ENCODE measurements around the gene RAET1E. TPM values are rescaled to one million over a fixed set of nuclear protein-coding genes. Genes with fewer than 3 reads are reported as not detected.

Gene RAET1E
- total and polyA plus RNA-seq, 2 experiments from 2014 or later = not detected

GRCh38 chr6:149888659-149889058 is 9.3 kb downstream of the RAET1E start (continued):
- no peak for TF ChIP-seq ZNF462 (CRISPR knock-in tag; IDR thresholded peaks at IDR 0.05)

GRCh38 chr6:149888093-149888492 is 9.8 kb downstream of the RAET1E start:
- H3K27me3 Mint-ChIP-seq (ENCODE audit: insufficient read depth, low read depth, poor library complexity) = peaks cover 6% of the 10 kb centered on the region
- H3F3A ChIP-seq (replicated peaks; ENCODE audit: low read depth) = no peaks in the 10 kb centered on the region; the same call in 1 of the 2 replicates
- ATAC-seq (no peak), DNase-seq (ENCODE audit: low spot score) (no peak)
- H3K4me3 Mint-ChIP-seq = no peak overlapping the region
- H3K27me3 ChIP-seq (ENCODE audit: insufficient read depth) = no peaks in the 10 kb centered on the region
- no peaks in the 10 kb centered on the region for H3K4me1 ChIP-seq (ENCODE audit: insufficient read depth)
- 0 out of 2 replicates have a peak, but pooled peaks cover 3% of the 10 kb centered on the region for H3K9me2 ChIP-seq (ENCODE audit: insufficient read depth)
- H3K79me2 ChIP-seq (replicated peaks; ENCODE audit: insufficient read depth) = no peaks in the 10 kb centered on the region
- no peak overlapping the region for H3K27ac ChIP-seq (ENCODE audit: low read depth)
- H3K36me3 ChIP-seq (ENCODE audit: insufficient read depth) = no peaks in the 10 kb centered on the region
- peaks cover 3% of the 10 kb centered on the region; the same call in 1 of the 3 replicates for H3K4me1 Mint-ChIP-seq
- no peaks in the 10 kb centered on the region for H3K9me3 Mint-ChIP-seq
- no peak for TF ChIP-seq JUNB (IDR thresholded peaks at IDR 0.05; ENCODE audit: unreplicated experiment)
- TF ChIP-seq, protein P1, sequence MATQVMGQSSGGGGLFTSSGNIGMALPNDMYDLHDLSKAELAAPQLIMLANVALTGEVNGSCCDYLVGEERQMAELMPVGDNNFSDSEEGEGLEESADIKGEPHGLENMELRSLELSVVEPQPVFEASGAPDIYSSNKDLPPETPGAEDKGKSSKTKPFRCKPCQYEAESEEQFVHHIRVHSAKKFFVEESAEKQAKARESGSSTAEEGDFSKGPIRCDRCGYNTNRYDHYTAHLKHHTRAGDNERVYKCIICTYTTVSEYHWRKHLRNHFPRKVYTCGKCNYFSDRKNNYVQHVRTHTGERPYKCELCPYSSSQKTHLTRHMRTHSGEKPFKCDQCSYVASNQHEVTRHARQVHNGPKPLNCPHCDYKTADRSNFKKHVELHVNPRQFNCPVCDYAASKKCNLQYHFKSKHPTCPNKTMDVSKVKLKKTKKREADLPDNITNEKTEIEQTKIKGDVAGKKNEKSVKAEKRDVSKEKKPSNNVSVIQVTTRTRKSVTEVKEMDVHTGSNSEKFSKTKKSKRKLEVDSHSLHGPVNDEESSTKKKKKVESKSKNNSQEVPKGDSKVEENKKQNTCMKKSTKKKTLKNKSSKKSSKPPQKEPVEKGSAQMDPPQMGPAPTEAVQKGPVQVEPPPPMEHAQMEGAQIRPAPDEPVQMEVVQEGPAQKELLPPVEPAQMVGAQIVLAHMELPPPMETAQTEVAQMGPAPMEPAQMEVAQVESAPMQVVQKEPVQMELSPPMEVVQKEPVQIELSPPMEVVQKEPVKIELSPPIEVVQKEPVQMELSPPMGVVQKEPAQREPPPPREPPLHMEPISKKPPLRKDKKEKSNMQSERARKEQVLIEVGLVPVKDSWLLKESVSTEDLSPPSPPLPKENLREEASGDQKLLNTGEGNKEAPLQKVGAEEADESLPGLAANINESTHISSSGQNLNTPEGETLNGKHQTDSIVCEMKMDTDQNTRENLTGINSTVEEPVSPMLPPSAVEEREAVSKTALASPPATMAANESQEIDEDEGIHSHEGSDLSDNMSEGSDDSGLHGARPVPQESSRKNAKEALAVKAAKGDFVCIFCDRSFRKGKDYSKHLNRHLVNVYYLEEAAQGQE (IDR thresholded peaks at IDR 0.05; ENCODE audit: unreplicated experiment) = no peak
- TF ChIP-seq, protein P2, sequence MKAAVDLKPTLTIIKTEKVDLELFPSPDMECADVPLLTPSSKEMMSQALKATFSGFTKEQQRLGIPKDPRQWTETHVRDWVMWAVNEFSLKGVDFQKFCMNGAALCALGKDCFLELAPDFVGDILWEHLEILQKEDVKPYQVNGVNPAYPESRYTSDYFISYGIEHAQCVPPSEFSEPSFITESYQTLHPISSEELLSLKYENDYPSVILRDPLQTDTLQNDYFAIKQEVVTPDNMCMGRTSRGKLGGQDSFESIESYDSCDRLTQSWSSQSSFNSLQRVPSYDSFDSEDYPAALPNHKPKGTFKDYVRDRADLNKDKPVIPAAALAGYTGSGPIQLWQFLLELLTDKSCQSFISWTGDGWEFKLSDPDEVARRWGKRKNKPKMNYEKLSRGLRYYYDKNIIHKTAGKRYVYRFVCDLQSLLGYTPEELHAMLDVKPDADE (IDR thresholded peaks at IDR 0.05) = no peak
- H3K27ac Mint-ChIP-seq = no peak overlapping the region
- no peaks in the 10 kb centered on the region for H3K36me3 Mint-ChIP-seq (ENCODE audit: low read depth)
- no peak overlapping the region for H3K4me2 ChIP-seq
- H4K20me1 ChIP-seq (replicated peaks; ENCODE audit: insufficient read depth) = no peaks in the 10 kb centered on the region; the same call in 1 of the 2 replicates
- H2AFZ ChIP-seq = no peak overlapping the region
- no peak overlapping the region for H3K4me3 ChIP-seq
